ENCODE results near the gene TAF10.

The TAF10 gene

GRCh38 chr11:6635082-6635932, 23.3 kb upstream of the TAF10 start:
- no peak overlapping the region for H3K4me3 ChIP-seq (ENCODE audit: low read depth, low read length)
- no peak for TF ChIP-seq CTCF (IDR thresholded peaks at IDR 0.05; ENCODE audit: low read depth, low read length)

GRCh38 chr11:6634534-6634933, 22.5 kb upstream of the TAF10 start:
- no peak overlapping the region for H3K4me3 ChIP-seq (ENCODE audit: low read depth, low read length)
- TF ChIP-seq CTCF (IDR thresholded peaks at IDR 0.05; ENCODE audit: low read depth, low read length), result no peak

GRCh38 chr11:6633422-6634408, 21.7 kb upstream of the TAF10 start:
- no peak for TF ChIP-seq CTCF (IDR thresholded peaks at IDR 0.05; ENCODE audit: low read depth, low read length)
- H3K4me3 ChIP-seq (ENCODE audit: low read depth, low read length), result no peak overlapping the region

GRCh38 chr11:6632116-6633073, 20.4 kb upstream of the TAF10 start:
- no peak overlapping the region for H3K4me3 ChIP-seq (ENCODE audit: low read depth, low read length)
- no peak for TF ChIP-seq CTCF (IDR thresholded peaks at IDR 0.05; ENCODE audit: low read depth, low read length)

DNA sequence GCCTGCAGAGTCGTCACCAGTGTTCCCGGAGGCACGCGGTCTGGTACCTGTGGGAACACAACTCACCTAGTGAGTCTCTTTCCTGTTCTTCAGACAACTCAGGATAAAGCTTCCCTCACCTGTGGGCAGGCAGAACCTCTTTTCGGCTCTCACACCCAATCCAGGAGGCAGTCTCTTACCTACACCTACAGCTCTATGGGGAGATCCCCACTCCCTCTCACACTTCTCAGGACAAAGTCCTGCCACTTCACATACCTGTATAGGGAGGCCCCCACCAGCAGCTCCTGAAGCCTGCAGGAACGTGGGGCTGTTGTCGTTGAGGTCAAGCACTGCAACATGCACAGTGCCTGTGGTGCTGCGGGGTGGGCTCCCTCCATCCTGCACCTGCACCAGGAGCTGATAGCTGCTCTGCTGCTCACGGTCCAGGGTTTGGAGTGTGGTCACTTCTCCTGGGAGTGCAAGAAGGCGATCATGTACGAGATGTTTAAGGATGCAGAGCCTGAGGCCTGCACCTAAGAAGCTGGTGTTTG, 19.4 kb upstream of the TAF10 start:
- no peak for TF ChIP-seq CTCF (IDR thresholded peaks at IDR 0.05; ENCODE audit: low read depth, low read length)
- H3K4me3 ChIP-seq (ENCODE audit: low read depth, low read length), result no peak overlapping the region

- no peak for TF ChIP-seq CTCF (IDR thresholded peaks at IDR 0.05; ENCODE audit: low read depth, low read length)
- H3K4me3 ChIP-seq (ENCODE audit: low read depth, low read length), result no peak overlapping the region
These were observed 18.7 kb upstream of the TAF10 start for GRCh38 chr11:6630632-6631291.
